ENCODE measurements around the gene UQCRC1.
"Not testable (repeated sequence)": the region's sequence is repeated elsewhere in the genome, so short reads cannot be mapped to it uniquely, and the experiment has no call there.

Gene UQCRC1

DNA sequence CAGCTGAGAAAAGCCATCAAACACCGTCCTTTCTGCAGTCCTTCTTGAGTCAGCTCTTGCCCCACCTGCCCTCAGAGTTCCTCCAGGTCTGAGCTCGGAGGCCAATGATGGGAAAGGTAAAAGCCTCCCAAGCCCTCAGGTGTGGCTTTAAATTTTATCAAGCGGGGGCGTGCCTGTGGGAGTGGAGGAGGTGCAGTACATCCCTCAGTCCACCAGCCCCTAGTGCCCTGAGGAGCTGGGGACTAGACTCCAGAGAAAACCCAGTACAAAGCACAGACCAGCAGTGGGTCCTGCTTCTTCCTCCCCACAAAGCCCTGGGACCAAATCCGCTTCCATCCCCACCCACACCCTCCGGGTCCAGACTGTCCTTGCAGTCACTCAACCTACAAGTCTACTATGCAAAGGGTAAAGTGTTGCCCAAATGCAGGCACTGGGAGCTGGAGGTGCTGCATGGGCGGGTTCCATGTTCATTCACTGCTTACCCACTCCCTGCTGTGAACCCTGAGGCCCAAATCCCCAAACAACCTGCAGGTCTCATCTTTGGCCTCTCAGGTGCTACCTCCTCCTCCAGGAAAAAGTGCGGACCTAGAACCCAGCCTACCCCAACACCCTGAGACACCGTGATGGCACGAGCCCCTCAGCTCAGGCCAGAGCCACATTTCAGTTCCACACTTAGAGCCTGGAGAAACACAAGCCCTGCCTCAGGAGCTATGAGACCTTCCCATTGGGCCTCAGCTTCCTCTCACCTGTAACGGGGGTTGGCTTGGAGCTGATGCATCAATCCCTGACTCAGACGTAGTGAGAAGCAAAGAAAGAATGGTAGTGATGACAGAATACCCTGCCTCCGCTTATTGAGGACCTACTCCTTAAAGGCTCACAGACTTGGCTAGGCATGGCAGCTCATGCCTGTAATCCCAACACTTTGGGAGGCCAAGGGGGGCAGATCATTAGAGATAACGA lies 55.3 kb downstream of the UQCRC1 start:
- DNase-seq = no peak

DNA sequence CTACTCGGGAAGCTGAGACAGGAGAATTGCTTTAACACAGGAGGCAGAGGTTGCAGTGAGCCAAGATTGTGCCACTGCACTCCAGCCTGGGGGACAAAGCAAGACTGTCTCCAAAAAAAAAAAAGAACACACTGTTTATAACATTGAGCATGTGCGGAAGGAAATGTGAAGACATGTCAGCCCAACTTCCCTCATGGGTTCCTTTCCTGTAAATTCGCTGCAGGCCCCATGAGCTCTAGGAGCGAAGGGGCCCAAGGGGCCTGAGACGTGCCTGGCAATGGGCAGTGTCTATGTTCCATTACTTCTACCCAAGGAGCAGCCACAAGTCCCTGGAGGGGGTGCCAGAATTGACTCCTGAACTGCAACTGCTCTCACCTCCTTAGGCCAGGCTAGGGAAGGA lies 56.1 kb downstream of the UQCRC1 start:
- no peak for DNase-seq

DNA sequence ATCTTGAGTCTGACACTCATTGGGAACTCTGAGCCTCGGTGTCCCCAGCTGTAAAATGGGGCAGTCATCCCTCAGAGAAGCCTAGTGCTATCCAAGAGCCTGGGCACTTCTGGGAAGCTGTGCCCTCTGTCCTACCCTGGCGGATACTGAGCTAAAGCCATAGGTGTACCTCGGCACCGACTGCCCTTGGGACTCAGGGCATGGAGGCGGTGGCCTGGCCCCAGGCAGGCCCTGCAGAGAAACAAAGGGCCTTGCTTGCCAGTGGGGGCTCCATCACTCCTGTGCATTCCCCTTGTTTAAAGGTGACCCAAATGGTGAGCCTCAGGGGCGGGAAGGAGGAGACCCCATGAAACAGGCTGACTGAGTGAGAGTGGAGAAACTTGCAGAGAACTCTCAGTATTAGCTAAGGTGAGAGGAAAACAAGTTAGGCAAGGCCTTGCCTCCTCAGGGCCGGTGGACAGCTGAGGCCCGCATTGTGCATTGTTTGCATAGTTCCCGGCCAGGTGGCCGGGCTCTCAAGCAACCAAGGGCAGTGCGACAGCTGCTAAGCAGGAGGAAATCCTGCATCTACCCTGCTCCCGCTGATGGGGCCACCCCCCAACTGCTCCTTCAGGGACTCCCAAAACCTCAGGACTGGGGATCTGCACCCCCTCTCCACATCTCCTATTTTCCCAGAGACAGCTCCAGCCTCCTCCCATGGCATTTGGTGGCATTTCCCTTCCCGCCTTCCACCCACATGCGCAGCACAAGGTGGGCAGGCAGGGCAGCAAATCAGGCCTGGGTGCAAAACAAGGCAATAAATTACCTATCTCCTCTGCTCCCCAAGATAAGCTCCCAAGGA lies 57.1 kb downstream of the UQCRC1 start:
- DNase-seq = no peak

GRCh38 chr3:48551651-48552050 lies 57.8 kb downstream of the UQCRC1 start:
- DNase-seq = not testable (repeated sequence)

Measured in cerebellar nuclear complex (tissue), 1 donor.